ENCODE results near the gene SRBD1.
A peak's percentile ranks its signal among the peaks of the same experiment; 100 is the strongest.
"Not testable (repeated sequence)": the region's sequence is repeated elsewhere in the genome, so short reads cannot be mapped to it uniquely, and the experiment has no call there.

SRBD1 gene

GRCh38 chr2:45458909-45459563 is 152.0 kb downstream of the SRBD1 start:
- no peak for DNase-seq

GRCh38 chr2:45457211-45457945 is 153.7 kb downstream of the SRBD1 start:
- DNase-seq: no peak

- DNase-seq: no peak
Observed at GRCh38 chr2:45452866-45453265, 158.2 kb downstream of the SRBD1 start.

GRCh38 chr2:45450634-45451033 is 160.4 kb downstream of the SRBD1 start:
- peak; percentile 81 for DNase-seq

GRCh38 chr2:45448217-45448616 is 162.8 kb downstream of the SRBD1 start:
- DNase-seq: no peak

GRCh38 chr2:45446016-45446415 is 165.1 kb downstream of the SRBD1 start:
- DNase-seq: no peak

GRCh38 chr2:45445037-45445436 is 166.0 kb downstream of the SRBD1 start:
- DNase-seq: no peak

- DNase-seq: no peak
Observed at GRCh38 chr2:45443012-45443411, 168.1 kb downstream of the SRBD1 start.

- DNase-seq: no peak
Observed at GRCh38 chr2:45442026-45442425, 169.0 kb downstream of the SRBD1 start.

- no peak for DNase-seq
Observed at GRCh38 chr2:45441571-45441970, 169.5 kb downstream of the SRBD1 start.

GRCh38 chr2:45439788-45440773 is 171.0 kb downstream of the SRBD1 start:
- no peak for DNase-seq

- DNase-seq: no peak
Observed at GRCh38 chr2:45438872-45439665, 172.0 kb downstream of the SRBD1 start.

GRCh38 chr2:45436456-45436855 is 174.6 kb downstream of the SRBD1 start:
- DNase-seq: no peak

- DNase-seq: peak; percentile 4
Observed at GRCh38 chr2:45435316-45435715, 175.8 kb downstream of the SRBD1 start.

- DNase-seq: no peak
Observed at GRCh38 chr2:45433363-45433762, 177.7 kb downstream of the SRBD1 start.

GRCh38 chr2:45432406-45432805 is 178.7 kb downstream of the SRBD1 start:
- no peak for DNase-seq

- not testable (repeated sequence) for DNase-seq
Observed at GRCh38 chr2:45426025-45426424, 185.0 kb downstream of the SRBD1 start.

- DNase-seq: no peak
Observed at GRCh38 chr2:45422921-45423320, 188.1 kb downstream of the SRBD1 start.

- no peak for DNase-seq
Observed at GRCh38 chr2:45418532-45418931, 192.5 kb downstream of the SRBD1 start.

GRCh38 chr2:45415534-45416123 is 195.4 kb downstream of the SRBD1 start:
- no peak for DNase-seq

- DNase-seq: peak; percentile 66
Observed at GRCh38 chr2:45412754-45413379, 198.2 kb downstream of the SRBD1 start.

- no peak for DNase-seq
Observed at GRCh38 chr2:45409677-45410076, 201.4 kb downstream of the SRBD1 start.
